Retinal pigment epithelial cell (primary cell): ENCODE data around the gene HSPA4.

Source experiments
- DNase-seq: peaks from one replicate; pipeline ENCODE4 v3.0.0-alpha.2; 2010; ENCODE audit warnings: low read depth
- H3K4me3 ChIP-seq: 2 replicates; pipeline ENCODE4 v1.5.1; 2011; ENCODE audit warnings: mild to moderate bottlenecking, low read length, control low read depth, moderate library complexity
- CTCF ChIP-seq: conservative IDR thresholded peaks from 2 replicates; pipeline ENCODE4 v1.5.1; 2011; ENCODE audit warnings: low read depth, low read length, control low read depth, inconsistent platforms

The HSPA4 gene

GRCh38 chr5:133147815-133148567, 96.2 kb downstream of the HSPA4 start:
- TF ChIP-seq CTCF: no peak
- no peak overlapping the region for H3K4me3 ChIP-seq
- no peak for DNase-seq

GRCh38 chr5:133149345-133149744, 97.5 kb downstream of the HSPA4 start:
- DNase-seq: no peak
- no peak for TF ChIP-seq CTCF
- H3K4me3 ChIP-seq: no peak overlapping the region

GRCh38 chr5:133150909-133151544, 99.2 kb downstream of the HSPA4 start:
- no peak for TF ChIP-seq CTCF
- DNase-seq: no peak

GRCh38 chr5:133154274-133155075, 102.7 kb downstream of the HSPA4 start:
- no peak for TF ChIP-seq CTCF

More at GRCh38 chr5:133150909-133151544, 99.2 kb downstream of the HSPA4 start:
- no peak overlapping the region for H3K4me3 ChIP-seq

GRCh38 chr5:133155326-133155969, 103.6 kb downstream of the HSPA4 start:
- no peak for TF ChIP-seq CTCF
- no peak for DNase-seq
- no peak overlapping the region for H3K4me3 ChIP-seq

More at GRCh38 chr5:133154274-133155075, 102.7 kb downstream of the HSPA4 start:
- DNase-seq: no peak
- H3K4me3 ChIP-seq: no peak overlapping the region
